ENCODE measurements around the gene POLRMT.
"Not testable (repeated sequence)": the region's sequence is repeated elsewhere in the genome, so short reads cannot be mapped to it uniquely, and the experiment has no call there.

The POLRMT gene

GRCh38 chr19:646779-647565 is 13.6 kb upstream of the POLRMT start:
- DNase-seq = no peak

DNA sequence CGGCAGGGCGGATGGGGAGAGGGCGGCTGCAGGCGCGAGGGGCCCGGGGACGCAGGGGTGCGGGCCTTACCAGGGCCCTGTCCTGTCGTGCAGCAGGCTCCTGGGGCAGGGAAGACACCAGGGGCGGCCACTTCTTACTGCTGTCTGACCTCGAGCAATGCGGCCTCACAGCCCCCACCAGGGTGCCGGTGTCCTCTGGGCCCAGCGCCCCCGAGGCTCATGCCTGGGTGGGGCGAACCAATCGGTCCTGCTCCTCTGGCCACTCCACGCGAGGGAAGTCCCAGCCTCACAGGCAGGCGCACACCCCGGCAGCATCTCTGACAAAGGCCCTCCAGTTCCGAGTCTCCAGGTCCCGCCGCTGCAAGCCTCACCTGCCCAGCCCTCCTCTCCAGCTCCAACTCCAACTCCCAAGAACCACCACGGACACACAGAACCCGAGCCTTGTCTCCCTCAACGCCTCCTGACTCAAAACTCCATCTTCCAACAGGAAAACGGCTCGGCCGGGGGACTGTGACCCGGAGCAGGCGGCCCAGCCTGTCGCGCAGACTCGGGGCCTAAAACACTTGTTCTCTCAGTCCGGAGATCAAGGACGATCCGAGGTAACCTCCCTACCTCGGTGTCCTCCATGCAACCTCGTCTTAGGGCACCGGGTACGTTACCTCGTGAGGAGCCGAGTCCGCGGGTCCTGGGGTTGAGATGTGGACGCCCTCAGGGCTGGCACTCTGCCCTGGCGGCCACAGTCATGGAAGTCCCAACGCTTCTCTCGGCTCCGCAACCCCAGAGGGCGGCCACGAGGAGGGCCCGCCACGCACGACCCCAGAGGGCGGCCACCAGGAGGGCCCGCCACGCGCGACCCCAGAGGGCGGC is 12.8 kb upstream of the POLRMT start:
- DNase-seq = no peak

DNA sequence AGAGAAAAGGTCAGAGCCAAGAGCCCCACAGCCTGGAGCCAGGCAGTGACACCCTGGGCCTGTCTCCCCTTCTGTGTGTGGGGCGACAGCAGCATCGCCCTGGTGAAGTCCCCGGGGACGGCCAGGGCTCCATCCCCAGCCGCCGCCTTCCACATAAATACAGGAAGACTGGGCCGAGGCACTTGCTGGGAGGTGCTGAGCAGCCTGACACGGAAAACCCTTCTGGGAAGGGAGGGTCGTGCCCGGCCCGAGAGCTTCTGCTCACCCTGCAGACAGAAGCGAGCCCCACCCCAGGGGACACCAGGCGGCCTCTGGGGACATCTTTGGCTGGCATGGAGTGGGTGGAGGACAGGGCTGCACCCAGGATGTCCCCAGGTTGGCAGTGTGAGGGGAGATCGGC is 11.5 kb upstream of the POLRMT start:
- no peak for DNase-seq

DNA sequence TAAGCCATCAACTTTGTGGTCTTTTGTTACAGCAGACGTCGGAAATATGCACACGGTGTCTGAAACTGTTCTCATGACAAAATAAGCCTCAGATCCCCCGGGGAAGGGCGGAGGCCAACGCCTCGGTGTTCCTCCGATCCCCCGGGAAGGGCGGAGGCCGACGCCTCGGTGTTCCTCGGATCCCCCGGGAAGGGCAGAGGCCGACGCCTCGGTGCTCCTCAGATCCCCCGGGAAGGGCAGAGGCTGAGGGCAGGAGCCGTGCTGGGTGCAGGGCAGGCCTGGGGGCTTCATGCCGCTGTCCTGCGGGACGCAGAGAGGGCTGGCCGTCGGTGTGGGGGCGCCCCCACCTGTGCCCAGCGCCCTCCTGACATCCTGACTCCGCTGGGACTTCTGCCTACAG is 11.0 kb upstream of the POLRMT start:
- DNase-seq = no peak

DNA sequence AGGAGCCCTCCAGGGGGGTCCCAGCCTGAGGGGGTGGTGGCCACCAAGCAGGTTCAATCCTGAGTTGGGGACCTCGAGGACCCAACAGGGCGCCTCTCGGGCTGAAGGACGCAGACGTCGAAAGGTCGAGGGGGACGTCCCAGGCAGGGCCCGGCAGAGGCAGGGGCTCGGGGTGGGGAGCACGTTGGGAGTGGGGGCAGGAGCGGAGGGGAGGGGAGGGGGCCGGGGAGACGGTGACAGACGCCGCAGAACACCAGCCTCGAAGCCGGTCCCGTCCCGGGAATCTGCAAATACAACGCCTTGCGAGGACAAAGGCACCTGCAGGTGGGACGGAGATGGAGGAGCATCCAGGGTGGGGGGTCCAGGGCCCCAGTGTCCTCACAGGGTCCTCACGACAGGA is 10.4 kb upstream of the POLRMT start:
- no peak for DNase-seq

- no peak for DNase-seq
These were observed 9.7 kb upstream of the POLRMT start for GRCh38 chr19:642767-643727.

- no peak for DNase-seq
These were observed 8.4 kb upstream of the POLRMT start for GRCh38 chr19:641702-642101.

GRCh38 chr19:640606-641189 is 7.4 kb upstream of the POLRMT start:
- DNase-seq = no peak

- no peak for DNase-seq
These were observed 6.8 kb upstream of the POLRMT start for GRCh38 chr19:640161-640558.

- DNase-seq = peak; percentile 96
These were observed 6.2 kb upstream of the POLRMT start, which contains the start of gene FGF22 for GRCh38 chr19:639253-640160. Gene FGF22, plus strand, starts transcription at chr19:639879. Its CDS starts 47 bp downstream, at chr19:639926.

DNA sequence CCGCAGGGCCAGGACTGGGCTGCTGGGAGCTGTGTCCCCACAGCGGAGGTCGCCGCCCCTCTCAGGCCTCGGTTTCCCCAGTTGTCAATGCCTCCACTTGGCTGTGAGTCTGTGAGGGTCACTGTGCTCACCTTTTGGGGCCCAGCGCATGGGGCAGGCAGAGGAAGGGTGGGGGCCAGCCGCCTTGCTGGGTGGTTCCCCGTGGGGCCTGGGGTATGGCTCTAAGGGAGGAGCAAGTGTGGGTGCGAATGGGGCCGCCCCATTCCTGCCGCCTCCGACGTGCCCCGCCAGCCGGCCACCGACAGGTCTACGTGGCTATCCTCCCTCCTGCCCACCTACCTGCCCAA is 5.5 kb upstream of the POLRMT start:
- no peak for DNase-seq

GRCh38 chr19:634975-635652 is 1.8 kb upstream of the POLRMT start:
- DNase-seq = no peak

DNA sequence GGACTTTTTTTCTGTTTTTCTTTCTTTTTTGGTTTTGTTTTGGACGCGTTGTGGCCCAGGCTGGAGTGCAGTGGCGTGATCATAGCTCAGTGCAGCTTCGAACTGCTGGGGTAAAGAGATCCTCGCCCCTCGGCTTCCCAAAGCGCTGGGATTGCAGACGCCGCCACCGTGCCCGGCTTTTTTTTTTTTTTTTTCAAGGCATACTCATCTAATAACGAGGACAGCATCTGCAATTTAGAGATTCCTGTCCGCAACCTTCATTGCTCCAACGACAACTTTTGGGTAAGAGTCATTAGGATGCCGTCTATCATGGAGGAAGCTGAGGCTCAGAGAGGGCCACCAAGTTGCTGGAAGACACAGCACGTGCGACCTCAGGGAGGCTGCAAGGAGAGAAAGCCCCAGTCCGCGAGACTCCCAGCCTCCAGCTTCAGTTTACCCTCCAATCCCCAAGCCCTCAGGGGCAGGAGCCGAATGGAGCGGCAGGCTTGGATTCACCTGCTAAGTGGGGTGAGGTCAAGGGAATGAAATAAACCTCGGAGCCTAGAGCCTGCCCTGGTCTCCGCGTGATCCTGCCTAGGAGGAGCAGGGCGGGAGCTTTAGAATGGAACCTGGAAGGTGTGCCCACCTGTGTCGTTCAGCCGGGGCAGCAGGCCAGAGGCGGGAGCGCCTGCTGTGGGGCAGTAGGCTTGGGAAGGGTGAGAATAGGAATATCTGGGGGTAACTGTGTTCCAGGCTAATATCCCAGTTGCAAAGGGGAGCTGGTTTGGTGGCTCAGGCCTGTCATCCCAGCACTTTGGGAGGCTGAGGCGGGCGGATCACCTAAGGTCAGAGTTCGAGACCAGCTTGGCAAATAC is 676 bp upstream of the POLRMT start:
- no peak for DNase-seq

GRCh38 chr19:632579-633067 is 714 bp downstream of the POLRMT start:
- DNase-seq = peak; percentile 35

DNA sequence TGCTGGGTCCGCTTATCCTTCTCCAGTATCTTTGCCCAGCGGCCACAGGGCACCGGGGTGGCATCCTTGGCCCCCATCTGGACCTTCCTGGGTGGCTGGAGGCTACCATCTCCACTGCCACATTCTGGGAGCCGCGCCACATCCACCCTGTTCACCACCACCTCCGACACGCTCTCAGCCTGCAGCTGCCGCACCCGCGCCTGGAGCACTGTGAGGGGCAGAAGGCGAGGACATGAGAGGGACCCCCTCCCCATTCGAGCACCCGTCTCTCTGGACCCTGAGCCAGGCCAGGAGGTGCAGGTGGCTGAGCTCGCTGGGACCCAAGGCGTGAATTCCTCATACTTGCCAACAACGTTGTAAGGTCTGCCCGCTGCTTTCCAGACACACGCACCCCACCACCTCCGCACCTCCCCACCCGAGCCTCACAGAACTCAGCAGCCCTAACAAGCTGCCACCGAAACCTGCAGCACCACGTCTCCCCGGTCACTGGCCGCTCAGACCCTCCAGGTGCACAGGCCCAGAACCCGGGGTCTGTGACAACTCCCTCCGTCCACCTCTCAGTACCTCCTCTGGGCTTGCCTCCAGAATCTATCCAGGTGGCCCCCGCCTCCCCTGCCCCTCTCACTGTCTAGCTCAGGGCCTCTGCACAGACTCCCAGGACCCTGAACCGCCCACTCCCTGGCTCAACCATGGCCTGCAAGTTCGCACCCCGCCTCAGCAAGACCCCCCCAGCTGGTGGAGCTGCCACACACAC is 3.2 kb downstream of the POLRMT start:
- no peak for DNase-seq

DNA sequence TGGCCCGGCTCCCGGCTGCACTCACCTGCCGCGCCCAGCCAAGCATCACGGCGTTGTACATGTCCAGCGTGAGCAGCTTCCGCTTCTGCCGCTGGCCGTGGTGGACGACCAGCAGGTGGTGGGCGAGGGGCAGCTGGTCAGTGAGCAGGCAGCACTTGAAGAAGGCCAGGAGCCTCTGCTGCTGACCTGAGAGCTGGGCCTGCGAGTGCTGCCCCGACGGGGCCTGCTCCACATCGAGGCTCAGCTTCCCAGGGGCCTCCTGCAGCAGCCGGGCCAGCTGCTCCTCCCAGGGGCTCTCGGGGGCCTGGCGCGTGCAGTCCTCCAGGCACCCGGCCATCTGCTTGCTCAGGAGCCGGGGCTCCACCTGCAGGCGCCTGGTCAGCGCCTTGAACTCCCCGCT is 3.8 kb downstream of the POLRMT start:
- DNase-seq = not testable (repeated sequence)

DNA sequence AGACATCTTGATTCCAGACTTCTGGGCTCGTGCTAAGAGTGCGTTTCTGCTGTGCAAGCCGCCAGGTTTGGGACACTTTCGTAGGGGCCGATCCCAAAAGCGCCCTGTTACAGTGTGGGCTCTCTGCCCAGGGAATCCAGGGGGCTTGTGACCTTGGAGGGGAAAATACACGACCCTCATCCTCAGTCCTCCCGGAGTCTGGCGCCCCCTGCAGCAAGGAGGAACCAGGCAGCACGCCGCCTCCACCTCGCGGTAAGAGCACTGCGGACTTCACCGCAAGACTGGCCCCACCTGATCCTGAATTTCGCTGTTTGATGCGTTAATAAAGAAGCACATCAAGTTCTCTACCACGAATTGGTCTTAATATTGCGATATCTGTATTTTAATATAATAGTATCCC is 5.2 kb downstream of the POLRMT start:
- no peak for DNase-seq

DNA sequence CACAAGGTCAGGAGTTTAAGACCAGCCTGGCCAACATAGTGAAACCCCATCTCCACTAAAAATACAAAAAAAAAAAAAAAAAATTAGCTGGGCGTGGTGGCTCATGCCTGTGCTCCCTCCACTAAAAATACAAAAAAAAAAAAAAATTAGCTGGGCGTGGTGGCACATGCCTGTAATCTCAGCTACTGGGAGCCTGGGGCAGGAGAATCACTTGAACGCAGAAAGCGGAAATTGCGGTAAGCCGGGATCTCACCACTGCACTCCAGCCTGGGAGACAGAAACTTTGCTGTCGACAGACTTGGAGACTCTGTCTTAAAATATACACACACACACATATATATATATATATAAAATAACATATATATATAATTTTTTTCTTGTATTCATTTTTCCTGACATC is 6.8 kb downstream of the POLRMT start:
- not testable (repeated sequence) for DNase-seq

DNA sequence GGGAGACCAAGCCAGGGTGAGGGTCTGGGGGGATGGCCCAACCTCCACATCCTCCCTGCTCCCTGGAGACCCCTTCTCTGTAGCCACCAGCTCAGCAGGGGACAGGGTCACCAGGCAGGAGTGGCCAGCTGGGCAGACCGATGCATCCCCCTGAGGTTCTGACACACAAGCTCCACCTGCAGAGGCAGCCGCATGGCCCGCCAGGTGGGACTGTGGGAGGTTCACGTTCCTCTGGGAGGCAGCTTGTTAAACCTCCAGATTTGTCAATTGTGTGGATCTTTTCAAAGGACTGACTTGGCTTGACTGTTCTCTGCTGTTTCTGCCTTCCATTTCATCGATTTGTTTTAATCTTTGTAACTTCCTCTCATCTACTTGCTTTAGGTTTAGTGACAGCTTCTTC is 8.1 kb downstream of the POLRMT start:
- no peak for DNase-seq

Data from stimulated activated CD4-positive, alpha-beta T cell treated with anti-CD3 and anti-CD28 coated beads, Interleukin-12 subunit alpha, Interleukin-12 subunit beta, amount 100 ng/mL, for 4 hours (primary cell).